NCI-H69 (cell line): ENCODE results near the gene AMOTL1.
"Not testable (repeated sequence)": the region's sequence is repeated elsewhere in the genome, so short reads cannot be mapped to it uniquely, and the experiment has no call there.

Experiments used
- DNase-seq: peaks from one replicate; lab custom pipeline; 2025; lab: John Stamatoyannopoulos, UW

AMOTL1 gene

DNA sequence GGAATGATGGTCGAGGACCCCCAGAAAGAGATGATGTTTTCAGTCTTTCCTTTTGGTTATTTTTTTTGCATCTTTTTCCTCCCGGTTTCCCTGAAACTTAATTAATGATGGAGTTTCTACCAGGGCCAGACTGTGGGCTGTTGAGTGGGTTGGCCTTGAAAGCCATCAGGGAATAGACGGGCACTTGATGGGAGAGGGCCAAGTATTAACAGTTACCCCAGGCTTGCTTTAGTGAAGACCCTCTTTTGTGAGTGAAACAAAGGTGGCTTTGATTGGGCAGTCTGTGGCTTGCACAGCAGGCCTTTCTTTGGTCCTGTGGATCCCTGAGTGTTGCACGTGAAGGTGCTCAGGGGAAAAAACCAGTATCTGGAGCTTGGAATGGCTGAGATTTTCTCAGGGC, 56.9 kb downstream of the AMOTL1 start:
- no peak for DNase-seq

- no peak for DNase-seq
Observed at GRCh38 chr11:94825481-94825880, 57.3 kb downstream of the AMOTL1 start.

- no peak for DNase-seq
Observed at GRCh38 chr11:94826415-94826814, 58.3 kb downstream of the AMOTL1 start.

DNA sequence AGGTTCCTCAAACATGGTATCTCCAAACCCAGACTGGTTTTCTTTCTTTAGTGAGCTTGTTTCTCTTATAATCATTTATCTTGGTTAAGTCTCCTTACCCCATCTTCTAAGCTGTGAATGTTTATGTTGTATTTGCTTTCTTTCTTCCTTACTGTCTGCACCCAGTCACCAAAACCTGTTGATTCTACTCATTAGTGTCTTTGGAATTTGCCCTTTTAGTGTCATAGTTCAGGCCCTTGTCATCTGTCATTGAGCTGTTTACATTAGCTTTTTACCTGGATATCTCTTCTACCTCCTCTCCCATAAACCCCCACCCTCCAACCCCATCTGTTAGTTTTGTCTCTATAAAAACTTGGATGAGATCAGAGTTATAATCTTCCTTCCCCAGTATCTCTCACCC, 59.9 kb downstream of the AMOTL1 start:
- DNase-seq: no peak

DNA sequence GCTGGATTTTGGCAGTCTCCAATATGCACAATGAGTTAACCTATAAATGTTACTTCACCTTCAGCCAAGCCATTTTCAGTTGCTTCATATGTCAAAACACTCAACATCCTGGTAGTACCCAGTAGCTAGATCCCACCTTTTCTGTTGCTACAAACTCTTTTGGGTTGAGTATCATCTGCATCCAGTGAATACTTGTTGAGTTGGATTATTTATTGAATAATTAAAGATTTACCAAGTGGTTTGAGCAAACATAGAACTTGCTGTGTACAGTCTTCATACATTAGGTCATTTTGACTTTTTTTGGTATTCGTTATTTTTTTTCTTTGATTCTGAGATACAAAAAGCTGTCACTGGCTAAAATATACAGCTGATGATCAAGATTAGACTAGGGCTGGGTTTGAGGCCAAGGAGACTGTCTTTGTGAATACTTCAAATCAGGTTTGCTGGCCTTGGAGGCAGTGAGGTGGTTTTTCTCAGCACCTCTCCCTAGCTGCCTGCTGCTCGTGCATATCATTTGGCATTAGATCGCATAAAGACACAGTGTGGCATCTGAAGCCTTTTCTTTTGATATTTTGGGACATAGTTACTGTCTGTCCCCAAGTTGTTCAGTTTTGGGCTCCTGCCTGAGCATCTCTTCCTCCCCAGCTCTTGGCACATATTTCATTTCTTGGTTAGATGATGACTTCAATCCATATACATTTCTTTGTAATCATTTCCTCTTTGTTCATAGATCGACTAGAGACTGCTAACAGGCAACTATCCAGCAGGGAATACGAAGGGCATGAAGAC, 62.8 kb downstream of the AMOTL1 start:
- DNase-seq: no peak

DNA sequence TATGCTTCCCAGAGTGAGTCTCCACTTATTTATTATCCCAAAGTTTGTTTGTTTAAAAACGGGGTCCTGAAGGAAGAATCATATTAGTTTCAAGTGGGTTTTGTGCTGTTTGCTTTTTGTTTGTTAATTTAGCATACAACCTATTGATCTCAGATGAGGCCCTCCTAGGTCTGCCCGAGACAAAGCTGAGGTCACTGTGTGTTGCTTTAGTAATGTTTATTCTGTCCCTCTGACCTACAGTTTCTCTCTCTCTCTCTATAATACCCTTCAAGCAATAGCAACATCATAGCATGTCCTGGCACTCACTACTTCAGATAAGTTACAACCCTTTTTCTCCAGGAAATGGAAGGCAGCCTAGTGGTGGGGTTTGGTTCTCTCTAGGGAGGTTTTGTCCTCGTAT, 63.4 kb downstream of the AMOTL1 start:
- no peak for DNase-seq

DNA sequence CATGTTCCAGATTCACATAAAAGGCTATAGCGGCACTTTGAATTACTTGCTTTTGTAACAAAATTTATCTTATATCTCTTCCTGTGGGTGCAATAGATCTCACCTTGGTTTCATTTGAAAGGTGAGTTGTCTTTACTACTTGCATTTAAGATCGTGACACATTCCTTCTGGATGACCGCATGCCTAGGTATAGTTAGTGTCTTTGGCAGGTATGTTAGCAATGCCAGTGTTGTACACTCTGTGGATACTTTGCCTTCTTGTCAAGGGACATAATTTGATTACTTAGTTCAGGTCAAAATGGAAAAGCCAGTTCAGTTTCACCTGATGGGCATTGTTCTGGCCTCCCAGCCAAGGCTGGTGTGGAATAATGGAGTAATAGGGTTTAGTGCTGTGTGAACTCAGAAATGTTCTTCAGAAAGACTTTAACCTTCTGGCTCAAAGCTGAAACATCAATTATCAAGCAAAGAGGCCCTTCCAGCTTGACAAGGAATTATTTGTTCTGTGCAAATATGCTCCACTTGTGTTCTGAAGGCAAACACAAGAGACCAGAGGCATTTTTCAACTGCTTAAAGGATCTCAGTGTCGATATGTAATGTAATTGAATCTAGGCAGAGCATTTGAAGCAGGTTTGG, 64.6 kb downstream of the AMOTL1 start:
- peak; percentile 19 for DNase-seq

GRCh38 chr11:94834911-94835593, 66.9 kb downstream of the AMOTL1 start:
- DNase-seq: no peak

GRCh38 chr11:94835594-94835927, 67.4 kb downstream of the AMOTL1 start:
- DNase-seq: no peak

- no peak for DNase-seq
Observed at GRCh38 chr11:94837317-94837716, 69.2 kb downstream of the AMOTL1 start.

DNA sequence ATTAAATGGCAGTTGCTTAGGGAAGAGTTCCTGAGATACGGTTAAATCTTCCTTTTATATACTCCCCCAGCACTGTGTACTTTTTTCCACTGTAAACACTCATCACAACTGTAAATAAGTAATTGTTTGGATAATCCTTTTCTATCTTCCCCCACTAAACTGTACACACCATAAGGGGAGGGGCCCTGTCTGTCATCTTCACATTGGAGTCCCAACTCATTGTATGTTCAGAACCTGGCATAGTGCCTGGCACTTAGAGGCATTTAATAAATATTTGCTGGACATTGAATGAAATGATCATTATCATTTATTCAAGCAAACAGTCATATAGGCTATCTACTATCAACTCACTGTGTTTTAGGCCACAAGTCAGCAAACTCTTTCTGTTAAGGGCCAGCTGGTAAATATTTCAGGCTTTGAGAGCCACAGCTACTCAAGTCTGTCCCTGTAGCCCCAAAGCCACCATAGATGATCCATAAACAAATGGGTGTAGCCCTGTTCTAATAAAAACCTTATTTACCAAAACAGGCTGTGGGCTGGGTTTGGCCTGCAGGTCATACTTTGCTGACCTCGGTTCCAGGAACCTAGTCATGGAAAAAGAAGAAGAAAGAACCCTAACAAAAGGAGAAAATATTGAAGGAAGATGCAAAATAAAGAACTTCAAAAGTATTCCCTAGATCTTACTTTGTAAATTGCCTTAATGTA, 70.0 kb downstream of the AMOTL1 start:
- DNase-seq: peak; percentile 49

- DNase-seq: no peak
Observed at GRCh38 chr11:94840209-94840608, 72.1 kb downstream of the AMOTL1 start.

DNA sequence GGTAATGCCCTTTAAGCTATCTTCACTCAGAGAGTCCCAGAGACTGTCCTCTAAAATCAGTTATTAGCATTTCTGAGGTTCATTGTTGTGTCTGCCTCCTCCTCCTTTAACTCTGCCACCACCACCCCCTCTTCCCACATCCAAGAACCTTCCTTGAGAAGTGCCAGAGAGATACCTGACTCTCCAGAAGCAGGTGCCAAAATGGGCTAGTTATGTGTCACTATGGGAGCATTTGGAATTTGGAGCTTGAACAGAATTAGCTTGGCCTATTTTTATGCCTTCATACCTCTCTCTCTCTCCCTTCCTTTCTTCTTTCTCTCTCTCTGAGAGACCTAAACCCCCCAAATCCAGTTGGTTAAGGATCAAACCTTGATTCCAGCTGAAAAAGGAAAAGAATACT, 75.9 kb downstream of the AMOTL1 start:
- DNase-seq: no peak

GRCh38 chr11:94845622-94846021, 77.5 kb downstream of the AMOTL1 start:
- peak; percentile 54 for DNase-seq

- no peak for DNase-seq
Observed at GRCh38 chr11:94849839-94850238, 81.7 kb downstream of the AMOTL1 start.

DNA sequence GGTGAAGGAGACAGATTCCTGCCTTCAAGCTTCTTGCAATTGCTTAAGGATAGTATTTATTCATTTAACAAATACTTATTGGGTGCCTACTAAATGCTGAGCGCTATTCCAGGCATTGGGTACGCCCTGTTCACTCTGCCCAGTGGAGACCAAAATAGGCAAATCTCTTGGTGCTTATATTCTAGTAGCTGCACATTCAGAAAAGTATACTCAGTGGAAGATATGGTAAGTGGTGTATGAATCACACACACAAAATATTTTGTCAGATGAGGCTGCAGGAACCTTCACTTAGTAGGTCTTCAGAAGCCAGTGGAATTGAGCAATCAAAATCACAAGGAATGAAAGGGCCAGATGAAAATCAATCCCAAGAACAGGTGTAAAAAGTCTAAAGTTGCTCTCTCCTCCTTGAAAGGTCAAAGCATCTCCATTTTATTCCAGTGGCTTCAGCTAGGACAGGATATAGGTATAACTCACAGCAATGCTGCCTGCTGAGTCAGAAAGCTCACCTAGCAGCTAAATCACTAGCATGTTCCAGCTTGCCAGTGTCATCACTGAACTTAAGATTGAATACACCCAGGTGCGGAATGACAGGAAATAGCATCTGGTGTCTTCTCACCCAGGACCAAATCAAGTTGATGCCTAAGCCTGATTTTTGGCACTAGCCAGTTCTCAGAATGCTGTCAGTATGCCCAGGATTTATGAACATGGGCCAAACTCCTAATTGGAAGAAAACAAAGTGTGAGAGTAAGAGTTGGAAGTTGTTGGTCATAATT, 83.9 kb downstream of the AMOTL1 start:
- DNase-seq: peak; percentile 67

DNA sequence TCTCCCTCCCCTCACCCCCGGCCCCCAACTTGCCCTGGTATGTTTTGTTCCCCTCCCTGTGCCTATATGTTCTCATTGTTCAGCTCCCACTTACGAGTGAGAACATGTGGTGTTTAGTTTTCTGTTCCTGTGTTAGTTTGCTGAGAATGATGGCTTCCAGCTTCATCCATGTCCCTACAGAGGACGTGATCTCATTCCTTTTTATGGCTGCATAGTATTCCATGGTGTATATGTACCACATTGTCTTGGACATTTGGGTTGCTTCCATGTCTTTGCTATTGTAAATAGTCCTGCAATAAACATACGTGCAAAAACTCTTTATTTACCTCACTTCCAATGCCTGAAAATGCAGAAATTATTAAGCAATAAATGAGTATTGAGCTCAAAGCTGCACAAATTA, 85.1 kb downstream of the AMOTL1 start:
- DNase-seq: not testable (repeated sequence)

DNA sequence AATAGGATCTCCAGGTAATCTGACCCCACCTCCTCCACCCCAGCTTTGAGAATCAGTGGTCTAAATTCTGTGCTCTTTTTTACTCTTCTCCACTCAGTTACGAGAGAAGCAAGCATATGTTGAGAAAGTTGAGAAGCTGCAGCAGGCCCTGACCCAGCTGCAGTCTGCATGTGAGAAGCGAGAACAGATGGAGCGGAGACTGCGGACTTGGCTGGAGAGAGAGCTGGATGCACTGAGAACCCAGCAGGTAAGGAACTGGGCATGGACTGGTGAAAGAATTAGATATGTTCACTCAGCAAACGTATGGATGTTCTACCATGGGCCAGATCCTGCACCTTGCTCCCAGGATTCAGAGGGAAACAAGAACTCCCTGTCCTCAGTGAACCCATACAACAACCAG, 85.7 kb downstream of the AMOTL1 start:
- no peak for DNase-seq

- no peak for DNase-seq
Observed at GRCh38 chr11:94854770-94855633, 86.8 kb downstream of the AMOTL1 start.

DNA sequence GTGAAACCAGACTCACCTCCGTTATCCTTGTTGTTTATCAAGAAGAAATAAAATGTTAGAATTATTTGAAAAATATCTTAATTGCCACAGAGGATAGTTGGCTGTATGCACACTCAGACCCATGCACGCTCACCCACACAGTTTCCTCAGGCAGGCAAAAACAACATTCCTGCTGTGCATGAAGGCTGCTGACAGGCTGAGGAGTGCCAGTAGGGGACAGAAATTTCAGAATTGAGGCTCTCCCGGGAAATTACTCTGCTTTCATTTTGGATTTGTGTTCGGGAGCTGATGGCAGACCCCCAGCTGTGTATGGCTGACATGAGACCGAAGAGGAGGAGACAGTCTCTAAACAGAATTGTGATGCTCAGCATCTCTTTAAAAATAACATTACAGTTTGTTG, 87.5 kb downstream of the AMOTL1 start:
- DNase-seq: no peak

DNA sequence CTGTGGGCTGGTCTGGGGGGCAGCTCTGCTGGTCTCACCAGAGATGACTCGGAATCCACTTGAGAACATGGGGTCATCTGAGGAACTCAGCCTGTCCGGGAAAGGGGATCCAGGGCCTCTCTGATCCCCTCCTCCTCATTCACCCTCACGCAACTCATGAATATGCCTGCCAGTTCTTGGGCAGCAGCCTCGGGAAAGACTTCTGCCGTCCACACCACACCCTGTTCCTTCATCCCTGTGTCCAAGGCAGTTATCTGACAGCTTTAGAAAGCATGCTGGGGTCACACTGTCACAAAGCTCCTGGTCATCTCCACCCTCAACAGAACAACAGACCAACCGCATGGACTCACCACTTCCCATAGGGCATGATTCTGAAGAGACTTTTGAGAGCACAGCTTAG, 88.3 kb downstream of the AMOTL1 start:
- no peak for DNase-seq
